Nephron progenitor cell (in vitro differentiated cells): Measurements from ENCODE around the gene SNRPN.
"Not testable (repeated sequence)": the region's sequence is repeated elsewhere in the genome, so short reads cannot be mapped to it uniquely, and the experiment has no call there.

Experiments
- DNase-seq: peaks from one replicate; pipeline ENCODE4 v3.0.0; 2021
- H3K27ac Mint-ChIP-seq: 2 replicates; pipeline ENCODE4 v1.8.0; 2021; ENCODE audit warnings: mild to moderate bottlenecking, moderate library complexity, mixed read lengths
- H3K27me3 Mint-ChIP-seq: 2 replicates; pipeline ENCODE4 v1.8.0; 2021; ENCODE audit warnings: mild to moderate bottlenecking, low read depth, mixed read lengths; ENCODE audit not compliant: poor library complexity
- H3K36me3 Mint-ChIP-seq: 2 replicates; pipeline ENCODE4 v1.8.0; 2021; ENCODE audit warnings: low read depth, mixed read lengths
- H3K4me1 Mint-ChIP-seq: 2 replicates; pipeline ENCODE4 v1.8.0; 2021; ENCODE audit warnings: mixed read lengths
- H3K4me3 Mint-ChIP-seq: 2 replicates; pipeline ENCODE4 v1.8.0; 2021; ENCODE audit warnings: mild to moderate bottlenecking, moderate library complexity, mixed read lengths
- H3K9me3 Mint-ChIP-seq: 2 replicates; pipeline ENCODE4 v1.8.0; 2021; ENCODE audit warnings: mild to moderate bottlenecking, moderate library complexity, mixed read lengths
- CTCF ChIP-seq: fragments of 200-600 bp; sonication (generic); IDR thresholded peaks from 2 replicates; pipeline ENCODE4 v1.5.0; 2021; ENCODE audit warnings: antibody characterized with exemption

Gene SNRPN

GRCh38 chr15:24924621-24925020, 30.2 kb upstream of the SNRPN start:
- peaks cover 3% of the 10 kb centered on the region for H3K27me3 Mint-ChIP-seq
- no peak for TF ChIP-seq CTCF
- H3K36me3 Mint-ChIP-seq: peaks cover 8% of the 10 kb centered on the region
- H3K4me3 Mint-ChIP-seq: no peak overlapping the region
- peaks cover 43% of the 10 kb centered on the region for H3K9me3 Mint-ChIP-seq
- no peaks in the 10 kb centered on the region for H3K4me1 Mint-ChIP-seq
- H3K27ac Mint-ChIP-seq: no peak overlapping the region
- DNase-seq: no peak

- H3K4me3 Mint-ChIP-seq, H3K4me1 Mint-ChIP-seq, DNase-seq, H3K27ac Mint-ChIP-seq, H3K27me3 Mint-ChIP-seq: not testable (repeated sequence)
- peaks cover 31% of the 10 kb centered on the region for H3K36me3 Mint-ChIP-seq
- H3K9me3 Mint-ChIP-seq: peaks cover 55% of the 10 kb centered on the region
Observed at GRCh38 chr15:24931874-24932732, 22.7 kb upstream of the SNRPN start.

GRCh38 chr15:24933716-24934115, 21.1 kb upstream of the SNRPN start:
- Mint-ChIP-seq H3K9me3 (peaks cover 56% of the 10 kb centered on the region), H3K27ac (peak overlapping the region; percentile 62), H3K4me3 (no peak overlapping the region)

GRCh38 chr15:24938224-24938623, 16.6 kb upstream of the SNRPN start:
- Mint-ChIP-seq H3K36me3 (peaks cover 28% of the 10 kb centered on the region), H3K9me3 (peaks cover 46% of the 10 kb centered on the region)
- H3K4me1 Mint-ChIP-seq, H3K4me3 Mint-ChIP-seq, H3K27ac Mint-ChIP-seq, DNase-seq, H3K27me3 Mint-ChIP-seq: not testable (repeated sequence)

More at GRCh38 chr15:24933716-24934115, 21.1 kb upstream of the SNRPN start:
- DNase-seq: no peak
- peaks cover 31% of the 10 kb centered on the region for H3K36me3 Mint-ChIP-seq
- no peaks in the 10 kb centered on the region for H3K27me3 Mint-ChIP-seq
- TF ChIP-seq CTCF: no peak
- no peaks in the 10 kb centered on the region for H3K4me1 Mint-ChIP-seq

- Mint-ChIP-seq H3K9me3 (peaks cover 46% of the 10 kb centered on the region), H3K36me3 (peaks cover 21% of the 10 kb centered on the region), H3K27ac (no peak overlapping the region), H3K4me3 (no peak overlapping the region), H3K4me1 (peaks cover 6% of the 10 kb centered on the region), H3K27me3 (no peaks in the 10 kb centered on the region)
- no peak for TF ChIP-seq CTCF
- no peak for DNase-seq
Observed at GRCh38 chr15:24940236-24940635, 14.6 kb upstream of the SNRPN start.

GRCh38 chr15:24943361-24943760, 11.4 kb upstream of the SNRPN start:
- no peak for DNase-seq
- Mint-ChIP-seq H3K27me3 (no peaks in the 10 kb centered on the region), H3K27ac (peak overlapping the region; percentile 31), H3K36me3 (peaks cover 2% of the 10 kb centered on the region), H3K9me3 (peaks cover 31% of the 10 kb centered on the region), H3K4me3 (no peak overlapping the region), H3K4me1 (peaks cover 6% of the 10 kb centered on the region)
- TF ChIP-seq CTCF: no peak

- DNase-seq: no peak
- H3K9me3 Mint-ChIP-seq: peaks cover 27% of the 10 kb centered on the region
- no peaks in the 10 kb centered on the region for H3K27me3 Mint-ChIP-seq
- no peak overlapping the region for H3K4me3 Mint-ChIP-seq
- H3K4me1 Mint-ChIP-seq: peaks cover 6% of the 10 kb centered on the region
- no peak overlapping the region for H3K27ac Mint-ChIP-seq
- H3K36me3 Mint-ChIP-seq: no peaks in the 10 kb centered on the region
- TF ChIP-seq CTCF: no peak
Observed at GRCh38 chr15:24944954-24945353, 9.8 kb upstream of the SNRPN start.
